Islet of Langerhans (tissue), 1 donor: Measurements from ENCODE around the gene PLA2R1.

ENCODE experiments used
- FAIRE-seq: peaks from one replicate; lab custom pipeline; 2011; peaks lifted over from hg19 to GRCh38; lab: Jason Lieb, UNC

The PLA2R1 gene

DNA sequence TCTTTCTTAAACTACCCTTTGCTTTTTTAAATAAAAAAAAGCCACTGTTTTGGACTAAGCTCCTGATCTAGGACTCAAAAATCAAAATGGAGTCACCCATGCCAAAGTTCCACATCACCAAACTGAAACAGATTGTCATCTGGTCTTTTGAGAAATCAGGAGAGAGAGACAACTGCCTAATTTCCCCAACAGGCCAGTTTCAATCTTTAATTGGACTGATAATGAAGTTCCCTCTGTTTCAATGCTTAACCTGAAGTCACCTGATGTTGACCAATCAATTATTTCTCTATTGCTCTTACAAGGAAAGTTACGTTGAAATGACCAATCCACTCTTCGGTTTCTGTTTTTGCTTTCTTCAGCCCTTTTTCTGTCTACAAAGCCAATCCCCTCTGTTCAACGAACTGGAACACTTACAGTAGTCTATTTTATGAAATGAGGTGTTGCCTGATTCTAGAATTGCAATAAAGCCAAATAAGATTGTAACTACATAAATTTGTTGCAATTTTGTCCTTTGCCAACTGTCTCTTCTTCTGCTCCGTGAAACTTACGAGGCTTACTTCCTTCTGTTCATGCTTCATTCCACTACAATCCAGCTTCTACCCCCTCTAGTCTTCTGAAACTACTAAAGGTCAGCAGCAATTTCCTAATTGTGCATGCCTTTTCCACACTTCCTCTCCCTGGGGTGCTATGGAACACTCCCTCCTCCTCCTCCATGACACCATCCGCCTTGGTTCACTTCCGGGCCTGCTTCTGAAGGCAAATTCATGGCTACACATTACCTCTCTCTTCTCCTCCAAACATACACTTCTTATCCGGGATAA, 169.2 kb downstream of the PLA2R1 start:
- no peak for FAIRE-seq

GRCh38 chr2:159891917-159892730, 170.3 kb downstream of the PLA2R1 start:
- FAIRE-seq: no peak

DNA sequence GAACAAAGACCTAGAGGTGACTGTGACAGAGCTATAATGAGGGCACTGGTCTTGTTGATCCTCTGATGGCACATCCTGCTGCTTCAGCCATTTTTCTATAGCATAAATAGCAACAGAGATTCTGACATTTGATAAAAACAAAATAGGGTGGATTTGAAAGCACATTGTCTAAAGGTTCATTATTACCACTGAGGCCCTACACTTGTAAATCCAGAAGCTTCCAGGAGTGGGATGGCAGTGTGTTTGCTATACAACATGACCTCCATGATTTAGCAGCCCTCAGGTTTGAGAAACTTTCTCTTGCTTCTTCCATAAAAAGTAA, 171.2 kb downstream of the PLA2R1 start:
- FAIRE-seq: no peak

DNA sequence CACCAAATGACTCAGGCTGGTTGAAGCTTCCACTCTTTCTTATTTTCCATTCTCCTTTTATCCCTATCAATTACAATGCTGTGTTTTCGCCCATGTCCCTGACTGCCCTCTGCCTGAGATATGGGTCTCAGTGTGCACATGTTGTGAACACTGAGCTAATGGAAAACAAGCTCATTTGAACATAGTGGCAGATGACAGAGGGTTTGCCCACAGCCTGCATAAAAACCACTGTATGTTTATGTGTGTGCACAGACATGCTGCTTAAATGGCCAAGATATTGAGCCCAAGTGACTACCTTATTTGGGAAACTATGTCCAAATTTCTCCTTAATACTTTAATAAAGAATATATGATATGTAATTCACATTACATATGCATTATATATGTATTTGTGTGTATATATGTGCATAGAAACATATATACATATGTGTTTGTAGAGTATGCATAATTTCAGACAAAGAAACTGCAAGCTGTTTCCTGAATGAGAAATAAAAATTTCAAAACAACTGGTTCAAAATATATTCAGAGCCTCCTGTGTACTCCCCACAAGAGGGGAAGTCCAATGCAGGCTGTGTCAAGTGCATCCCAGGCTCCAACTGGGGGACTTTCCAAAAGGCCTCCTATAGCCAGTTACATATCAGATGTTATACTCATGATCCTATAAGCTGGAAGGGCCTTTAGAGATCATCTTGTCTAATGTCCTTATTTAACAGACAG, 171.7 kb downstream of the PLA2R1 start:
- no peak for FAIRE-seq

DNA sequence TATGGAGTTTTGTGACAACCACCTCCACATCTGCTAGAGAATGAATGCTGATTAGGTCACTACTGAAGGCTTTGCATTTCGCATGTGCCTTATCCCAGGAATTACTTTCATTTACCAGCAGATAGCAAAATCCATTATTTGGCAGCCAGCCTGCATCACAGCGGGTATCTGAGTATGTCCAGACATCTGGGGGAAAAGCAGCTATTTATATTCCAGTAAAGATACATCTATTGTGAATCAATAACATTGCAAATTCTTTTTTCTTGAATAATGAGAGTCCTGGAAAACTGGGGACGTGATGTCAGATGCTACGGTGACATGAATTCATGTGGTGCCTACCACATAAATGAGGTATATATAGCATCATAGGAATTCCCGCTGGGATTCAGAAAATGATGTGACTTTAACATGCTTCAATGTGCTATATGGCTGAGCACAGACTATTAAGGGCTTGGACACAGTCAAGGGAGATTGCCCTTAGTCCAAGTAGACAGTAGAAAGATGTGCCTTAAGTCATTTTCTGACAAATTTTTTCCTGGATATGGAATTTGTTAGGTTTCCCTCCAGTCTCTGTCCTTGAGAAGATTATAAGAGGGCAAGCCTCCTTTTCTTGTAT, 180.2 kb downstream of the PLA2R1 start:
- no peak for FAIRE-seq
